ENCODE data around the gene LRRTM4.
"Not testable (repeated sequence)": the region's sequence is repeated elsewhere in the genome, so short reads cannot be mapped to it uniquely, and the experiment has no call there.

Gene LRRTM4

GRCh38 chr2:77179297-77179696 lies 342.9 kb downstream of the LRRTM4 start:
- DNase-seq (ENCODE audit: extremely low read depth in 1 of 2, low read depth in 1 of 2), result no peak

GRCh38 chr2:77175266-77175780 lies 346.9 kb downstream of the LRRTM4 start:
- DNase-seq (ENCODE audit: extremely low read depth in 1 of 2, low read depth in 1 of 2), result not testable (repeated sequence)

GRCh38 chr2:77169426-77169825 lies 352.8 kb downstream of the LRRTM4 start:
- DNase-seq (ENCODE audit: extremely low read depth in 1 of 2, low read depth in 1 of 2), result no peak

GRCh38 chr2:77164021-77164420 lies 358.2 kb downstream of the LRRTM4 start:
- not testable (repeated sequence) for DNase-seq (ENCODE audit: extremely low read depth in 1 of 2, low read depth in 1 of 2)

- no peak for DNase-seq (ENCODE audit: extremely low read depth in 1 of 2, low read depth in 1 of 2)
Observed at GRCh38 chr2:77161009-77161408, 361.2 kb downstream of the LRRTM4 start.

- DNase-seq (ENCODE audit: extremely low read depth in 1 of 2, low read depth in 1 of 2), result no peak
Observed at GRCh38 chr2:77156599-77156998, 365.6 kb downstream of the LRRTM4 start.

- no peak for DNase-seq (ENCODE audit: extremely low read depth in 1 of 2, low read depth in 1 of 2)
Observed at GRCh38 chr2:77155511-77155910, 366.7 kb downstream of the LRRTM4 start.

- no peak for DNase-seq (ENCODE audit: extremely low read depth in 1 of 2, low read depth in 1 of 2)
Observed at GRCh38 chr2:77149565-77149964, 372.6 kb downstream of the LRRTM4 start.

- no peak for DNase-seq (ENCODE audit: extremely low read depth in 1 of 2, low read depth in 1 of 2)
Observed at GRCh38 chr2:77147153-77147552, 375.0 kb downstream of the LRRTM4 start.

GRCh38 chr2:77144772-77145171 lies 377.4 kb downstream of the LRRTM4 start:
- no peak for DNase-seq (ENCODE audit: extremely low read depth in 1 of 2, low read depth in 1 of 2)

GRCh38 chr2:77142141-77142540 lies 380.0 kb downstream of the LRRTM4 start:
- DNase-seq (ENCODE audit: extremely low read depth in 1 of 2, low read depth in 1 of 2), result no peak

- not testable (repeated sequence) for DNase-seq (ENCODE audit: extremely low read depth in 1 of 2, low read depth in 1 of 2)
Observed at GRCh38 chr2:77128479-77128878, 393.7 kb downstream of the LRRTM4 start.

- no peak for DNase-seq (ENCODE audit: extremely low read depth in 1 of 2, low read depth in 1 of 2)
Observed at GRCh38 chr2:77127345-77127744, 394.8 kb downstream of the LRRTM4 start.

GRCh38 chr2:77121518-77121917 lies 400.7 kb downstream of the LRRTM4 start:
- no peak for DNase-seq (ENCODE audit: extremely low read depth in 1 of 2, low read depth in 1 of 2)

GRCh38 chr2:77119333-77119732 lies 402.8 kb downstream of the LRRTM4 start:
- no peak for DNase-seq (ENCODE audit: extremely low read depth in 1 of 2, low read depth in 1 of 2)

GRCh38 chr2:77108915-77109314 lies 413.3 kb downstream of the LRRTM4 start:
- DNase-seq (ENCODE audit: extremely low read depth in 1 of 2, low read depth in 1 of 2), result no peak

GRCh38 chr2:77105008-77105407 lies 417.2 kb downstream of the LRRTM4 start:
- DNase-seq (ENCODE audit: extremely low read depth in 1 of 2, low read depth in 1 of 2), result no peak

GRCh38 chr2:77104554-77104953 lies 417.6 kb downstream of the LRRTM4 start:
- no peak for DNase-seq (ENCODE audit: extremely low read depth in 1 of 2, low read depth in 1 of 2)

GRCh38 chr2:77102927-77103326 lies 419.2 kb downstream of the LRRTM4 start:
- DNase-seq (ENCODE audit: extremely low read depth in 1 of 2, low read depth in 1 of 2), result no peak

- no peak for DNase-seq (ENCODE audit: extremely low read depth in 1 of 2, low read depth in 1 of 2)
Observed at GRCh38 chr2:77101796-77102452, 420.3 kb downstream of the LRRTM4 start.

- DNase-seq (ENCODE audit: extremely low read depth in 1 of 2, low read depth in 1 of 2), result no peak
Observed at GRCh38 chr2:77099961-77100360, 422.2 kb downstream of the LRRTM4 start.

GRCh38 chr2:77095525-77095924 lies 426.7 kb downstream of the LRRTM4 start:
- DNase-seq (ENCODE audit: extremely low read depth in 1 of 2, low read depth in 1 of 2), result not testable (repeated sequence)

GRCh38 chr2:77095096-77095495 lies 427.1 kb downstream of the LRRTM4 start:
- no peak for DNase-seq (ENCODE audit: extremely low read depth in 1 of 2, low read depth in 1 of 2)

All from stimulated activated CD8-positive, alpha-beta memory T cell treated with anti-CD3 and anti-CD28 coated beads, Interleukin-7, amount 100 ng/mL, for 48 hours (primary cell).